GM23338 (cell line): ENCODE data around the gene PAPOLG. TPM values are rescaled to one million over a fixed set of nuclear protein-coding genes. Genes with fewer than 3 reads are reported as not detected.

Source experiments
- ATAC-seq: fragments of 200-7000 bp; cut with Tn5 transposase; 3 replicates; pipeline ENCODE4 v1.9.1; 2020
- DNase-seq: peaks from one replicate; pipeline ENCODE4 v3.0.0-alpha.2; 2015; ENCODE audit warnings: low spot score
- H2AFZ ChIP-seq: fragments of 200-600 bp; sonication (generic); 2 replicates; pipeline ENCODE4 v1.8.0; 2016; ENCODE audit warnings: antibody characterized with exemption, mild to moderate bottlenecking, moderate library complexity
- H3F3A ChIP-seq: fragments of 200-600 bp; sonication (generic); replicated peaks from 2 replicates; pipeline ENCODE4 v1.8.0; 2017; ENCODE audit warnings: antibody characterized with exemption, mixed run types, low read depth
- H3K27ac ChIP-seq: fragments of 200-600 bp; sonication (generic); 2 replicates; pipeline ENCODE4 v1.6.1; 2016; ENCODE audit warnings: low read depth
- H3K27me3 ChIP-seq: fragments of 200-600 bp; sonication (generic); 2 replicates; pipeline ENCODE4 v1.8.0; 2016; ENCODE audit warnings: mild to moderate bottlenecking, mixed run types, moderate library complexity; ENCODE audit not compliant: insufficient read depth
- H3K36me3 ChIP-seq: fragments of 200-600 bp; sonication (generic); 2 replicates; pipeline ENCODE4 v1.8.0; 2016; ENCODE audit warnings: mild to moderate bottlenecking; ENCODE audit not compliant: insufficient read depth
- H3K4me1 ChIP-seq: fragments of 200-600 bp; sonication (generic); 2 replicates; pipeline ENCODE4 v1.8.0; 2016; ENCODE audit warnings: mild to moderate bottlenecking, moderate library complexity; ENCODE audit not compliant: insufficient read depth
- H3K4me2 ChIP-seq: fragments of 200-600 bp; sonication (generic); 2 replicates; pipeline ENCODE4 v1.7.1; 2017; ENCODE audit warnings: mixed run types
- H3K4me3 ChIP-seq: fragments of 200-600 bp; sonication (generic); 2 replicates; pipeline ENCODE4 v1.6.1; 2016; ENCODE audit warnings: mixed run types
- H3K79me2 ChIP-seq: fragments of 200-600 bp; sonication (generic); replicated peaks from 2 replicates; pipeline ENCODE4 v1.8.0; 2017; ENCODE audit warnings: mild to moderate bottlenecking; ENCODE audit not compliant: insufficient read depth
- H3K9me2 ChIP-seq: fragments of 200-600 bp; sonication (generic); 2 replicates; pipeline ENCODE4 v1.8.0; 2017; ENCODE audit not compliant: insufficient read depth
- H4K20me1 ChIP-seq: fragments of 200-600 bp; sonication (generic); replicated peaks from 2 replicates; pipeline ENCODE4 v1.8.0; 2017; ENCODE audit warnings: mild to moderate bottlenecking; ENCODE audit not compliant: insufficient read depth
- H3K27ac Mint-ChIP-seq: 2 replicates; pipeline ENCODE4 v1.8.0; 2020; ENCODE audit warnings: inconsistent platforms, mild to moderate bottlenecking, moderate library complexity, mixed read lengths
- H3K27me3 Mint-ChIP-seq: 3 replicates; pipeline ENCODE4 v1.8.0; 2022; ENCODE audit warnings: low read depth, mild to moderate bottlenecking, moderate library complexity, mixed read lengths, inconsistent platforms; ENCODE audit not compliant: insufficient read depth, poor library complexity
- H3K36me3 Mint-ChIP-seq: 3 replicates; pipeline ENCODE4 v1.8.0; 2021; ENCODE audit warnings: low read depth, mild to moderate bottlenecking, inconsistent platforms, moderate library complexity, mixed read lengths
- H3K4me1 Mint-ChIP-seq: 3 replicates; pipeline ENCODE4 v1.8.0; 2020; ENCODE audit warnings: mild to moderate bottlenecking, inconsistent platforms, mixed read lengths
- H3K4me3 Mint-ChIP-seq: 3 replicates; pipeline ENCODE4 v1.8.0; 2021; ENCODE audit warnings: moderate library complexity, mild to moderate bottlenecking, inconsistent platforms, mixed read lengths
- H3K9me3 Mint-ChIP-seq: 3 replicates; pipeline ENCODE4 v1.8.0; 2020; ENCODE audit warnings: moderate library complexity, mild to moderate bottlenecking, inconsistent platforms, mixed read lengths
- CREB1 ChIP-seq: fragments of 250-450 bp; sonication (Bioruptor Pico); IDR thresholded peaks from 2 replicates; pipeline ENCODE4 v1.5.0; 2020; ENCODE audit warnings: low read depth, mild to moderate bottlenecking, moderate library complexity
- EZH2 ChIP-seq: fragments of 200-600 bp; sonication (generic); IDR thresholded peaks from one replicate; pipeline ENCODE4 v1.8.0; 2017; ENCODE audit warnings: antibody characterized with exemption, mild to moderate bottlenecking, low read depth; ENCODE audit not compliant: unreplicated experiment
- EZH2phosphoT487 ChIP-seq: fragments of 200-600 bp; sonication (generic); IDR thresholded peaks from one replicate; pipeline ENCODE4 v1.8.1; 2018; ENCODE audit warnings: antibody characterized with exemption; ENCODE audit not compliant: unreplicated experiment
- JUNB ChIP-seq: IDR thresholded peaks from one replicate; pipeline ENCODE4 v1.6.1; 2016; ENCODE audit warnings: antibody characterized with exemption; ENCODE audit not compliant: unreplicated experiment
- NANOG ChIP-seq: IDR thresholded peaks from 2 replicates; pipeline ENCODE4 v1.6.1; 2016; ENCODE audit warnings: antibody characterized with exemption, borderline replicate concordance
- POLR2AphosphoS5 ChIP-seq: IDR thresholded peaks from 2 replicates; pipeline ENCODE4 v1.6.1; 2016; ENCODE audit warnings: antibody characterized with exemption, low read depth
- STAT1 ChIP-seq: IDR thresholded peaks from one replicate; pipeline ENCODE4 v1.6.1; 2016; ENCODE audit warnings: antibody characterized with exemption; ENCODE audit not compliant: unreplicated experiment
- ZNF114 ChIP-seq: fragments of 250-450 bp; sonication (Bioruptor Pico); IDR thresholded peaks from 2 replicates; pipeline ENCODE4 v1.5.0; 2020; ENCODE audit warnings: mild to moderate bottlenecking, moderate library complexity
- ZNF331 ChIP-seq: fragments of 250-450 bp; sonication (Bioruptor Pico); IDR thresholded peaks from 2 replicates; pipeline ENCODE4 v1.5.0; 2020; ENCODE audit warnings: low read depth, mild to moderate bottlenecking, moderate library complexity
- polyA plus RNA-seq: library from polyadenylated mRNA; unstranded; fragments of >200 nt; fragmentation: Nextera tagmentation; extraction: Ambion mirVana; gene quantifications from 2 replicates; pipeline ENCODE4 v1.2.1, GENCODE V29; 2016
- total RNA-seq: library from RNA; depleted of rRNA; stranded (reverse); fragments of >200 nt; shearing (Covaris generic); gene quantifications from 2 replicates; pipeline ENCODE4 v1.2.3, GENCODE V29; 2014
- TF ChIP-seq, protein P1 (sequence below): IDR thresholded peaks from 2 replicates; pipeline ENCODE4 v1.6.1; 2016; ENCODE audit warnings: antibody characterized with exemption
- TF ChIP-seq, protein P2 (sequence below), 2 experiments: fragments of 200-600 bp in 1 of 2; sonication (generic) in 1 of 2; conservative IDR thresholded peaks; 2 replicates each; pipeline versions ENCODE4 v1.5.1 to v1.6.1; 2016 to 2017; ENCODE audit warnings: antibody characterized with exemption in 2 of 2, low read depth in 2 of 2, mild to moderate bottlenecking in 2 of 2, moderate library complexity in 1 of 2
- TF ChIP-seq, protein P3 (sequence below): fragments of 250-450 bp; sonication (Bioruptor Pico); IDR thresholded peaks from 2 replicates; pipeline ENCODE4 v1.5.0; 2020; ENCODE audit warnings: mild to moderate bottlenecking, moderate library complexity

The PAPOLG gene
- total and polyA plus RNA-seq, 2 experiments from 2014 or later, result 13.8 to 31.2 TPM

DNA sequence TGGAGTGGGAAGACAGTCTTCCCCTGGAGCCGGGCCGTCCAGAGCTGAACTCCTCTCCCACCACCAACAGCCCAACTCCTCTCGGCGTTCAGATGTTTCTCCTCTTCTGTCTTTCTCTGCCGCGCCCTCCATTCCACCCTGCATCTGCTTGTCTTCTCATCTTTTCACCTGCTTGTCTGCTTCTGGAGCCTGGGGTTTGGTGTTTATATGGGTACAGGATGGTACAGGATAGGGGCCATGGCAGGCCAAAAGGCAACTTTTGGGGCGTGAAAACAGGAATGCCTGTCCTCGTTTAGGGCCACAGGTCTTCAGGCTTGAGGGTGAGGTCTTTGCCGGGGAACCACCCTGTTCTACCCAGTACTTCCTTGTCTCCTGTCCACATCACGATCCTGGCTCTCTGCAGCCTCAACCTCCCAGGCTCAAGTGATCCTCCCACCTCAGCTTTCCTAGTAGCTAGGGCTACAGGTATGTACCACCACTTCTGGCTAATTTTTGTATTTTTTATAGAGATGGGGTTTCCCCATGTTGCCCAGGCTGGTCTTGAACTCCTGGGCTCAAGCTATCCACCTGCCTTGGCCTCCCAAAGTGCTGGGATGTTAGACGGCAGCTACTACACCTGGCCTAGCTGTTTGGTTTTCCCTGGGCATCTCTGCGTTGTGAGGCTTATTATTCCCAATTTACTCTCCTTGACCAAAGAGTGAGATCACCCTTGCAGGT, 64.5 kb downstream of the PAPOLG start (continued):
- TF ChIP-seq CREB1 (CRISPR knock-in tag), result no peak

DNA sequence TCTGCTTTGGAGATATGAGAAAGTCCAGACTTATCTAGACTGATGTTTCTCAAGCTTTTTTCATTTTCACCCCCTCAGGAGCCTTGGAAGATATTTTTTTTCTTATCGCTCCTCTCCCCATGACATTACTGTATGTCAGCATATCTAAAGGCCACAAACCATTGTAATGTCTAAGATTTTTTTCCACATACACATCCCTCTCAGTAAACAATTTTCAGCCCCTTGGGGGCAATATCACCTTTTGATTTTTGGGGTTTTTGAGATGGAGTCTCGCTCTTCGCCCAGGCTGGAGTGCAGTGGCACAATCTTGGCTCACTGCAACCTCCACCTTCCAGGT, 65.0 kb downstream of the PAPOLG start:
- H3K27ac ChIP-seq, result no peak overlapping the region
- no peak overlapping the region for H2AFZ ChIP-seq
- H3F3A ChIP-seq, result no peaks in the 10 kb centered on the region
- Mint-ChIP-seq H3K4me3 (no peak overlapping the region), H3K9me3 (no peaks in the 10 kb centered on the region), H3K36me3 (no peaks in the 10 kb centered on the region), H3K4me1 (no peaks in the 10 kb centered on the region; the same call in 2 of the 3 replicates), H3K27ac (no peak overlapping the region), H3K27me3 (peaks cover 5% of the 10 kb centered on the region)
- H3K4me1 ChIP-seq, result no peaks in the 10 kb centered on the region
- DNase-seq (no peak), ATAC-seq (no peak)
- no peaks in the 10 kb centered on the region for H4K20me1 ChIP-seq
- no peak overlapping the region for H3K4me3 ChIP-seq
- H3K9me2 ChIP-seq, result no peaks in the 10 kb centered on the region
- no peak overlapping the region for H3K4me2 ChIP-seq
- no peaks in the 10 kb centered on the region for H3K27me3 ChIP-seq
- H3K36me3 ChIP-seq, result no peaks in the 10 kb centered on the region
- H3K79me2 ChIP-seq, result no peaks in the 10 kb centered on the region
- TF ChIP-seq, protein P1, sequence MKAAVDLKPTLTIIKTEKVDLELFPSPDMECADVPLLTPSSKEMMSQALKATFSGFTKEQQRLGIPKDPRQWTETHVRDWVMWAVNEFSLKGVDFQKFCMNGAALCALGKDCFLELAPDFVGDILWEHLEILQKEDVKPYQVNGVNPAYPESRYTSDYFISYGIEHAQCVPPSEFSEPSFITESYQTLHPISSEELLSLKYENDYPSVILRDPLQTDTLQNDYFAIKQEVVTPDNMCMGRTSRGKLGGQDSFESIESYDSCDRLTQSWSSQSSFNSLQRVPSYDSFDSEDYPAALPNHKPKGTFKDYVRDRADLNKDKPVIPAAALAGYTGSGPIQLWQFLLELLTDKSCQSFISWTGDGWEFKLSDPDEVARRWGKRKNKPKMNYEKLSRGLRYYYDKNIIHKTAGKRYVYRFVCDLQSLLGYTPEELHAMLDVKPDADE, result no peak
- no peak for TF ChIP-seq EZH2
- TF ChIP-seq, protein P2, sequence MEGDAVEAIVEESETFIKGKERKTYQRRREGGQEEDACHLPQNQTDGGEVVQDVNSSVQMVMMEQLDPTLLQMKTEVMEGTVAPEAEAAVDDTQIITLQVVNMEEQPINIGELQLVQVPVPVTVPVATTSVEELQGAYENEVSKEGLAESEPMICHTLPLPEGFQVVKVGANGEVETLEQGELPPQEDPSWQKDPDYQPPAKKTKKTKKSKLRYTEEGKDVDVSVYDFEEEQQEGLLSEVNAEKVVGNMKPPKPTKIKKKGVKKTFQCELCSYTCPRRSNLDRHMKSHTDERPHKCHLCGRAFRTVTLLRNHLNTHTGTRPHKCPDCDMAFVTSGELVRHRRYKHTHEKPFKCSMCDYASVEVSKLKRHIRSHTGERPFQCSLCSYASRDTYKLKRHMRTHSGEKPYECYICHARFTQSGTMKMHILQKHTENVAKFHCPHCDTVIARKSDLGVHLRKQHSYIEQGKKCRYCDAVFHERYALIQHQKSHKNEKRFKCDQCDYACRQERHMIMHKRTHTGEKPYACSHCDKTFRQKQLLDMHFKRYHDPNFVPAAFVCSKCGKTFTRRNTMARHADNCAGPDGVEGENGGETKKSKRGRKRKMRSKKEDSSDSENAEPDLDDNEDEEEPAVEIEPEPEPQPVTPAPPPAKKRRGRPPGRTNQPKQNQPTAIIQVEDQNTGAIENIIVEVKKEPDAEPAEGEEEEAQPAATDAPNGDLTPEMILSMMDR (conservative IDR thresholded peaks at IDR 0.05; ENCODE audit: low read depth in 2 of 2), result no peak
- TF ChIP-seq, protein P3, sequence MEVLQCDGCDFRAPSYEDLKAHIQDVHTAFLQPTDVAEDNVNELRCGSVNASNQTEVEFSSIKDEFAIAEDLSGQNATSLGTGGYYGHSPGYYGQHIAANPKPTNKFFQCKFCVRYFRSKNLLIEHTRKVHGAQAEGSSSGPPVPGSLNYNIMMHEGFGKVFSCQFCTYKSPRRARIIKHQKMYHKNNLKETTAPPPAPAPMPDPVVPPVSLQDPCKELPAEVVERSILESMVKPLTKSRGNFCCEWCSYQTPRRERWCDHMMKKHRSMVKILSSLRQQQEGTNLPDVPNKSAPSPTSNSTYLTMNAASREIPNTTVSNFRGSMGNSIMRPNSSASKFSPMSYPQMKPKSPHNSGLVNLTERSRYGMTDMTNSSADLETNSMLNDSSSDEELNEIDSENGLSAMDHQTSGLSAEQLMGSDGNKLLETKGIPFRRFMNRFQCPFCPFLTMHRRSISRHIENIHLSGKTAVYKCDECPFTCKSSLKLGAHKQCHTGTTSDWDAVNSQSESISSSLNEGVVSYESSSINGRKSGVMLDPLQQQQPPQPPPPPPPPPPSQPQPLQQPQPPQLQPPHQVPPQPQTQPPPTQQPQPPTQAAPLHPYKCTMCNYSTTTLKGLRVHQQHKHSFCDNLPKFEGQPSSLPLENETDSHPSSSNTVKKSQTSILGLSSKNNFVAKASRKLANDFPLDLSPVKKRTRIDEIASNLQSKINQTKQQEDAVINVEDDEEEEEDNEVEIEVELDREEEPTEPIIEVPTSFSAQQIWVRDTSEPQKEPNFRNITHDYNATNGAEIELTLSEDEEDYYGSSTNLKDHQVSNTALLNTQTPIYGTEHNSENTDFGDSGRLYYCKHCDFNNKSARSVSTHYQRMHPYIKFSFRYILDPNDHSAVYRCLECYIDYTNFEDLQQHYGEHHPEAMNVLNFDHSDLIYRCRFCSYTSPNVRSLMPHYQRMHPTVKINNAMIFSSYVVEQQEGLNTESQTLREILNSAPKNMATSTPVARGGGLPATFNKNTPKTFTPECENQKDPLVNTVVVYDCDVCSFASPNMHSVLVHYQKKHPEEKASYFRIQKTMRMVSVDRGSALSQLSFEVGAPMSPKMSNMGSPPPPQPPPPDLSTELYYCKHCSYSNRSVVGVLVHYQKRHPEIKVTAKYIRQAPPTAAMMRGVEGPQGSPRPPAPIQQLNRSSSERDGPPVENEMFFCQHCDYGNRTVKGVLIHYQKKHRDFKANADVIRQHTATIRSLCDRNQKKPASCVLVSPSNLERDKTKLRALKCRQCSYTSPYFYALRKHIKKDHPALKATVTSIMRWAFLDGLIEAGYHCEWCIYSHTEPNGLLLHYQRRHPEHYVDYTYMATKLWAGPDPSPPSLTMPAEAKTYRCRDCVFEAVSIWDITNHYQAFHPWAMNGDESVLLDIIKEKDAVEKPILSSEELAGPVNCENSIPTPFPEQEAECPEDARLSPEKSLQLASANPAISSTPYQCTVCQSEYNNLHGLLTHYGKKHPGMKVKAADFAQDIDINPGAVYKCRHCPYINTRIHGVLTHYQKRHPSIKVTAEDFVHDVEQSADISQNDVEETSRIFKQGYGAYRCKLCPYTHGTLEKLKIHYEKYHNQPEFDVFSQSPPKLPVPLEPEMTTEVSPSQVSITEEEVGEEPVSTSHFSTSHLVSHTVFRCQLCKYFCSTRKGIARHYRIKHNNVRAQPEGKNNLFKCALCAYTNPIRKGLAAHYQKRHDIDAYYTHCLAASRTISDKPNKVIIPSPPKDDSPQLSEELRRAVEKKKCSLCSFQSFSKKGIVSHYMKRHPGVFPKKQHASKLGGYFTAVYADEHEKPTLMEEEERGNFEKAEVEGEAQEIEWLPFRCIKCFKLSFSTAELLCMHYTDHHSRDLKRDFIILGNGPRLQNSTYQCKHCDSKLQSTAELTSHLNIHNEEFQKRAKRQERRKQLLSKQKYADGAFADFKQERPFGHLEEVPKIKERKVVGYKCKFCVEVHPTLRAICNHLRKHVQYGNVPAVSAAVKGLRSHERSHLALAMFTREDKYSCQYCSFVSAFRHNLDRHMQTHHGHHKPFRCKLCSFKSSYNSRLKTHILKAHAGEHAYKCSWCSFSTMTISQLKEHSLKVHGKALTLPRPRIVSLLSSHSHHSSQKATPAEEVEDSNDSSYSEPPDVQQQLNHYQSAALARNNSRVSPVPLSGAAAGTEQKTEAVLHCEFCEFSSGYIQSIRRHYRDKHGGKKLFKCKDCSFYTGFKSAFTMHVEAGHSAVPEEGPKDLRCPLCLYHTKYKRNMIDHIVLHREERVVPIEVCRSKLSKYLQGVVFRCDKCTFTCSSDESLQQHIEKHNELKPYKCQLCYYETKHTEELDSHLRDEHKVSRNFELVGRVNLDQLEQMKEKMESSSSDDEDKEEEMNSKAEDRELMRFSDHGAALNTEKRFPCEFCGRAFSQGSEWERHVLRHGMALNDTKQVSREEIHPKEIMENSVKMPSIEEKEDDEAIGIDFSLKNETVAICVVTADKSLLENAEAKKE, result no peak
- no peak for TF ChIP-seq POLR2AphosphoS5
- TF ChIP-seq ZNF114, result no peak
- no peak for TF ChIP-seq NANOG
- no peak for TF ChIP-seq JUNB
- no peak for TF ChIP-seq STAT1
- no peak for TF ChIP-seq EZH2phosphoT487
- no peak for TF ChIP-seq CREB1 (CRISPR knock-in tag)
- no peak for TF ChIP-seq ZNF331 (CRISPR knock-in tag)
